Measurements from ENCODE around the gene ABLIM1.

Gene ABLIM1

GRCh38 chr10:114662646-114663217 lies 4.7 kb upstream of the ABLIM1 start:
- Histone ChIP-seq H3K9me3 (ENCODE audit: control insufficient read depth, insufficient read depth, low read length) (no peaks in the 10 kb centered on the region), H3K27ac (ENCODE audit: low read depth, low read length) (no peak overlapping the region), H3K27me3 (ENCODE audit: control insufficient read depth, insufficient read depth, low read length) (no peaks in the 10 kb centered on the region), H3K4me3 (ENCODE audit: low read depth, low read length) (no peak overlapping the region), H3K9ac (ENCODE audit: low read depth, low read length) (no peak overlapping the region), H3K4me1 (ENCODE audit: control insufficient read depth, insufficient read depth, low read length) (peaks cover 19% of the 10 kb centered on the region), H3K36me3 (ENCODE audit: control insufficient read depth, insufficient read depth, low read length) (no peaks in the 10 kb centered on the region)

DNA sequence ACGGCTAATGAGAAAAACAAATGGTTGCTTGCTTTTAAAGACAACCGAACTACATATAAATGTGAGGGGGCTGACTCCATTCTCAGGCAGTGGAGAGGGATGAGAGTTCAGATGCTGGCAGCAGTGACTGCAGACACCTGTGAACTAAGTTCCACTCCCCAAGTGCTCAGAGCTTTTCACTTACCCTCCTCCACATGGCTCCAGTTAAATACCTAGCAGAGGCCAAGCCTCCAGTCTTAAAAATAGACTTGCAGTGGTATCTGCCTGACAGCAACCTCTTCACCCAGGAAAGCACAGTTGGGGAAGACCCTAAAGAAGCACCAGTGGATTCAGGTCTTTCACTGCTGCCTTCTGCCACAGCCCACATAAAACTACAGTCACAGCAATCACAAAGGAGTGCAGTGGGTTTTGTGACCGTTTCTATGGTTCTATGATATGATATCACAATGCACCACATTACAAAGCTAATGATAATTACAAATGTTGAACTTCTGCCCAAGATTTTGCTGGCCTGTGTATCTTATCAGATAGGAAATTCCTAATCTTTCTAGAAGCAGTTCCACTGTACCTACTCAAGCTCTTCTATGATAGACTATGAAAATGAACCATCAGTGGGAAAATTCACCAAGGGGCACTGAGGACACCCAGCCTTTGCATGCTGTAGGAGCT lies 3.3 kb upstream of the ABLIM1 start:
- no peak overlapping the region for H3K9ac ChIP-seq (ENCODE audit: low read depth, low read length)
- no peaks in the 10 kb centered on the region for H3K9me3 ChIP-seq (ENCODE audit: control insufficient read depth, insufficient read depth, low read length)
- H3K36me3 ChIP-seq (ENCODE audit: control insufficient read depth, insufficient read depth, low read length) = no peaks in the 10 kb centered on the region
- no peak overlapping the region for H3K4me3 ChIP-seq (ENCODE audit: low read depth, low read length)
- H3K4me1 ChIP-seq (ENCODE audit: control insufficient read depth, insufficient read depth, low read length) = peaks cover 19% of the 10 kb centered on the region
- H3K27me3 ChIP-seq (ENCODE audit: control insufficient read depth, insufficient read depth, low read length) = no peaks in the 10 kb centered on the region
- H3K27ac ChIP-seq (ENCODE audit: low read depth, low read length) = no peak overlapping the region

DNA sequence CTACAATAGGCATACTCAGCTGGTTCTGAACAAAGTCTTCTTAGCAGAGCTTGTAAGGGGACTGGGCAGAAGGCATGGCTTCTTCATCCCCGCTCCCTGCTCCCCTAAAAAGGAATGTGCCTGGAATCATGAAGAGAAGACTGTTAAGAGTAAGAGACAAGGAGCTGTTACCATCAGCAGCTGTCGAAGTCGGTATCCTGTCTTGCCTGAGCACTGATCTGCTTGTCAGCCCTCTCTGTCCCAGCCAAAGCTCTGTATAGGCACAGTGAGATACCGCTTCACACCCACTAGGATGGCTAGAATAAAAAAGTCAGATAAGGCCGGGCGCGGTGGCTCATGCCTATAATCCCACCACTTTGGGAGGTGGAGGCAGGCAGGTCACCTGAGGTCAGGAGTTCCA lies 2.4 kb downstream of the ABLIM1 start:
- Histone ChIP-seq H3K9ac (ENCODE audit: low read depth, low read length) (no peak overlapping the region), H3K4me3 (ENCODE audit: low read depth, low read length) (no peak overlapping the region), H3K27me3 (ENCODE audit: control insufficient read depth, insufficient read depth, low read length) (no peaks in the 10 kb centered on the region), H3K4me1 (ENCODE audit: control insufficient read depth, insufficient read depth, low read length) (no peaks in the 10 kb centered on the region), H3K36me3 (ENCODE audit: control insufficient read depth, insufficient read depth, low read length) (no peaks in the 10 kb centered on the region), H3K9me3 (ENCODE audit: control insufficient read depth, insufficient read depth, low read length) (no peaks in the 10 kb centered on the region), H3K27ac (ENCODE audit: low read depth, low read length) (no peak overlapping the region)

- H3K9me3 ChIP-seq (ENCODE audit: control insufficient read depth, insufficient read depth, low read length) = no peaks in the 10 kb centered on the region
- H3K9ac ChIP-seq (ENCODE audit: low read depth, low read length) = no peak overlapping the region
- H3K27me3 ChIP-seq (ENCODE audit: control insufficient read depth, insufficient read depth, low read length) = no peaks in the 10 kb centered on the region
- H3K4me1 ChIP-seq (ENCODE audit: control insufficient read depth, insufficient read depth, low read length) = peaks cover 4% of the 10 kb centered on the region; the same call in 1 of the 2 replicates
- H3K4me3 ChIP-seq (ENCODE audit: low read depth, low read length) = no peak overlapping the region
- H3K36me3 ChIP-seq (ENCODE audit: control insufficient read depth, insufficient read depth, low read length) = no peaks in the 10 kb centered on the region
- H3K27ac ChIP-seq (ENCODE audit: low read depth, low read length) = no peak overlapping the region
These were observed 3.1 kb downstream of the ABLIM1 start for GRCh38 chr10:114654822-114655575.

DNA sequence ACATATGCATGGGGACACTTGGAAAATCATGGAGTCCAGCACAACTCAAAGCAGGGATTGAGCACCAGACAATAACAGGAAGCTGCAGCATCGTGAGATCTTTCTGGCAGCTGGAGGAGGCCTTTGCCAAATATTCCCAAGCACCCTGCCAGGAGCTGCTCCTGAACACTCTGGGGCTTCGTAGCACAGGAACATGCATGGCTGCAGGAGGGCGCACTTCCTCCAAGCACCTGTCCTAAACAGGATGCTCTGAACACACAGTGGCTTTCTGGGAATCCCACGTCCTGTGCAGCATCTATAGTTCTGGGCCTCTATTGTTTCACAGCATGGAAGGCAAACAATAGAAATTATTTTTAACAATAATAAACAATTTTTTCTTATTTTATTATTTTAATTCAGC lies 4.1 kb downstream of the ABLIM1 start:
- no peak overlapping the region for H3K27ac ChIP-seq (ENCODE audit: low read depth, low read length)

GRCh38 chr10:114652402-114653368 lies 5.4 kb downstream of the ABLIM1 start:
- no peaks in the 10 kb centered on the region for H3K27me3 ChIP-seq (ENCODE audit: control insufficient read depth, insufficient read depth, low read length)
- no peaks in the 10 kb centered on the region for H3K9me3 ChIP-seq (ENCODE audit: control insufficient read depth, insufficient read depth, low read length)
- H3K27ac ChIP-seq (ENCODE audit: low read depth, low read length) = no peak overlapping the region
- H3K9ac ChIP-seq (ENCODE audit: low read depth, low read length) = no peak overlapping the region
- no peak overlapping the region for H3K4me3 ChIP-seq (ENCODE audit: low read depth, low read length)
- peaks cover 4% of the 10 kb centered on the region; the same call in 1 of the 2 replicates for H3K4me1 ChIP-seq (ENCODE audit: control insufficient read depth, insufficient read depth, low read length)
- H3K36me3 ChIP-seq (ENCODE audit: control insufficient read depth, insufficient read depth, low read length) = no peaks in the 10 kb centered on the region

More for the DNA sequence above, 4.1 kb downstream of the ABLIM1 start:
- peaks cover 4% of the 10 kb centered on the region; the same call in 1 of the 2 replicates for H3K4me1 ChIP-seq (ENCODE audit: control insufficient read depth, insufficient read depth, low read length)
- H3K9ac ChIP-seq (ENCODE audit: low read depth, low read length) = no peak overlapping the region
- no peak overlapping the region for H3K4me3 ChIP-seq (ENCODE audit: low read depth, low read length)
- no peaks in the 10 kb centered on the region for H3K36me3 ChIP-seq (ENCODE audit: control insufficient read depth, insufficient read depth, low read length)
- H3K9me3 ChIP-seq (ENCODE audit: control insufficient read depth, insufficient read depth, low read length) = no peaks in the 10 kb centered on the region
- H3K27me3 ChIP-seq (ENCODE audit: control insufficient read depth, insufficient read depth, low read length) = no peaks in the 10 kb centered on the region

DNA sequence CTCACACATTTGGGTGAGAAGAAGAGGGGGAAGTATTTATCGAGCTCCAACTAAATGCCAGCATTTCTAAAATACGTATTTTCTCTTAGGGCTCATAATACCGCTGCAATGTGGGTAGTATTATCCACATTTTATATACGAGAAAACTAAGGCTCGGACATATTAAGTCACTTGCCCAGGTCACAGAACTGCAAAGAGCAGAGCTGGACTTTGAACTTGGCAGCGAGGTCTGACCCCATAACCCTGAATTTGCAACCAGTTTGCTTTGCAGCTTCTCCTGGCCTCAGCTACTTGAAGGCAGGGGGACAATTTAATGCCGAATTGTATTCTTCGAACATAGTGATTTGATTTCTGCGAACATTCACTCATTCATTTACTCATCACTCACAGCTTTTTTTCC lies 7.2 kb downstream of the ABLIM1 start:
- no peaks in the 10 kb centered on the region for H3K9me3 ChIP-seq (ENCODE audit: control insufficient read depth, insufficient read depth, low read length)
- peaks cover 4% of the 10 kb centered on the region; the same call in 1 of the 2 replicates for H3K4me1 ChIP-seq (ENCODE audit: control insufficient read depth, insufficient read depth, low read length)
- no peaks in the 10 kb centered on the region for H3K36me3 ChIP-seq (ENCODE audit: control insufficient read depth, insufficient read depth, low read length)
- H3K27ac ChIP-seq (ENCODE audit: low read depth, low read length) = no peak overlapping the region
- H3K4me3 ChIP-seq (ENCODE audit: low read depth, low read length) = no peak overlapping the region
- H3K27me3 ChIP-seq (ENCODE audit: control insufficient read depth, insufficient read depth, low read length) = no peaks in the 10 kb centered on the region
- no peak overlapping the region for H3K9ac ChIP-seq (ENCODE audit: low read depth, low read length)

DNA sequence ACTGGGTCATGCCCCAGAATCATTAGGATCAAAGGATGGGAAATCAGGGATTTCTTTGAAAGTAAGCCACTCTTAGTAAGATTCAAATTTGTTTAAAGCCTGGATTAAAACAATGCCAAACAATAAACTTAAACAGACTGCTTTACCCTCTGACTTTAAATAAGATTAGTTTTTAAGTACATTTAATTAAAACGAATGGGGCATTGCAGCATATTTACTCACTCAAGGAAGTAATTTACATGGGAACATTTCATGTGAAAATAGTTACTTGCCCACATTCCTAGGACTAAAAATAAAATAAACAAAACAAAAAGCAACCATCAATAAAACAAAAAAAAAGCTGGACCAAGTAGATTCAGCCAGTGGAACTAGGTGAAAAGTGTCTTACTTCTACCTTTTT lies 7.8 kb downstream of the ABLIM1 start:
- Histone ChIP-seq H3K36me3 (ENCODE audit: control insufficient read depth, insufficient read depth, low read length) (no peaks in the 10 kb centered on the region), H3K9me3 (ENCODE audit: control insufficient read depth, insufficient read depth, low read length) (no peaks in the 10 kb centered on the region), H3K27ac (ENCODE audit: low read depth, low read length) (no peak overlapping the region), H3K27me3 (ENCODE audit: control insufficient read depth, insufficient read depth, low read length) (no peaks in the 10 kb centered on the region), H3K9ac (ENCODE audit: low read depth, low read length) (no peak overlapping the region), H3K4me3 (ENCODE audit: low read depth, low read length) (no peak overlapping the region), H3K4me1 (ENCODE audit: control insufficient read depth, insufficient read depth, low read length) (peaks cover 4% of the 10 kb centered on the region; the same call in 1 of the 2 replicates)

DNA sequence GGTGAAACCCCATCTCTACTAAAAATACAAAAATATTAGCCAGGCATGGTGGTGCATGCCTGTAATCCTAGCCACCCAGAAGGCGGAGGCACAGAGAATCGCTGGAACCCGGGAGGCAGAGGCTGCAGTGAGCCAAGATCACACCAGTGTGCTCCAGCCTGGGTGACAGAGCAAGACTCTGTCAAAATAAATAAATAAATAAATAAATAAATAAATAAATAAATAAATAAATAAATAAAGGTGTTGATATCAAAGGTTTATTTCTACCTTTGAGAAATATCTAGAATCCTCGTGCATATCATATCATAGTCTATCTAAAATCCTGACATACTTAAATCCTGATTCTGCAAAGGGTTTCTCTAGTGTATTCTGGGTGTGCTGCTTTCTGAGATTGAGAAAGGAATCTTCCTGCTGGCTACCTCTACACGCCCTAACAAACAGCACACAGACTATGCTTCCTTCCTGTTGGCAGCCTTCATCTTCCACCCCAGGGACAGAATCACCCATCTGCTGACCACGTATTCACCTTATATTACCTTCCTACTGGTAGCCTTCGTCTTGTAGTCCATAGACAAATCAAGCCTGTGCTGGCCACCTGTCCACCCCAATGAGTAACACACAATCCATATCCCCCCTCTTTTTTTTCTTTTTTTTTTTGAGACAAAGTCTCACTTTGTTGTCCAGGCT lies 8.7 kb downstream of the ABLIM1 start:
- Histone ChIP-seq H3K4me1 (ENCODE audit: control insufficient read depth, insufficient read depth, low read length) (peaks cover 4% of the 10 kb centered on the region; the same call in 1 of the 2 replicates), H3K27ac (ENCODE audit: low read depth, low read length) (no peak overlapping the region), H3K27me3 (ENCODE audit: control insufficient read depth, insufficient read depth, low read length) (no peaks in the 10 kb centered on the region), H3K9me3 (ENCODE audit: control insufficient read depth, insufficient read depth, low read length) (no peaks in the 10 kb centered on the region), H3K36me3 (ENCODE audit: control insufficient read depth, insufficient read depth, low read length) (no peaks in the 10 kb centered on the region), H3K9ac (ENCODE audit: low read depth, low read length) (no peak overlapping the region), H3K4me3 (ENCODE audit: low read depth, low read length) (no peak overlapping the region)

DNA sequence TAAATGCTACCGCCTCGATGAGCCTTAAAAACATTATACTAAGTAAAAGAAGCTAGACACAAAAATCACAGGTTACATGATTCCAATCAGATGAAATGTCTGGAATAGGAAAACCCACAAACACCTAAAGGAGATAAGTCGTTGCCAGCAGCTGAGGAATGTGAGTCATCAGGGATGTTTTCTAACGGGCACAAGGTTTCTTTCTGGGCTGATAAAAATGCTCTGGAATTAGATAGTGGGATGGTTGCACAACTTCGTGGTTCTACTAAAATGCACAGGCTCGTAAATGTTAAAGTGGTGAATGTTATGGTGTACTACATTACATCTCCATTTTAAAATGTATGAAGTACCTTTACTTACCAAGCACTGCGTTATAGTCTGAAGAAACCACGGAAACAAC lies 9.7 kb downstream of the ABLIM1 start:
- no peaks in the 10 kb centered on the region for H3K27me3 ChIP-seq (ENCODE audit: control insufficient read depth, insufficient read depth, low read length)
- no peaks in the 10 kb centered on the region for H3K36me3 ChIP-seq (ENCODE audit: control insufficient read depth, insufficient read depth, low read length)
- no peak overlapping the region for H3K27ac ChIP-seq (ENCODE audit: low read depth, low read length)
- H3K9ac ChIP-seq (ENCODE audit: low read depth, low read length) = no peak overlapping the region
- no peak overlapping the region for H3K4me3 ChIP-seq (ENCODE audit: low read depth, low read length)
- H3K9me3 ChIP-seq (ENCODE audit: control insufficient read depth, insufficient read depth, low read length) = no peaks in the 10 kb centered on the region
- H3K4me1 ChIP-seq (ENCODE audit: control insufficient read depth, insufficient read depth, low read length) = peaks cover 4% of the 10 kb centered on the region; the same call in 1 of the 2 replicates
